SK-N-SH (cell line): Measurements from ENCODE around the gene CARD8. TPM values are rescaled to one million over a fixed set of nuclear protein-coding genes. Genes with fewer than 3 reads are reported as not detected.

ENCODE experiments used
- CTCF ChIA-PET: fragments of 300-600, 350-600 bp; formaldehyde crosslinking; extraction: SDS; loops from one replicate; lab custom pipeline; 2021; lab: Yijun Ruan, JAX
- POLR2A ChIA-PET: fragments of 350-600 bp; sonication (Branson Sonifier 250); formaldehyde crosslinking; extraction: SDS; loops from one replicate; lab custom pipeline; 2020; ENCODE audit warnings: antibody characterized with exemption, inconsistent platforms; lab: Yijun Ruan, JAX
- DNase-seq: peaks from one replicate; pipeline ENCODE4 v3.0.0; 2012
- H2AFZ ChIP-seq: fragments of 200-600 bp; sonication (generic); 2 replicates; pipeline ENCODE4 v1.8.1; 2016; ENCODE audit warnings: antibody characterized with exemption, mild to moderate bottlenecking, low read depth
- H3F3A ChIP-seq: fragments of 200-600 bp; sonication (generic); replicated peaks from 2 replicates; pipeline ENCODE3; 2016; ENCODE audit warnings: antibody characterized with exemption, mild to moderate bottlenecking; ENCODE audit not compliant: insufficient read depth
- H3K27ac ChIP-seq, 2 experiments: fragments of 200-500 bp in 1 of 2; fragments of 200-600 bp in 1 of 2; sonication (Bioruptor generic) in 1 of 2; sonication (generic), shearing (Covaris generic) in 1 of 2; 2 replicates each; pipeline versions ENCODE4 v1.5.1 to v1.6.1; 2014 to 2016; ENCODE audit warnings: low read depth in 2 of 2, inconsistent platforms in 1 of 2, low read length in 1 of 2, mild to moderate bottlenecking in 1 of 2, mixed read lengths in 1 of 2
- H3K27me3 ChIP-seq: fragments of 200-600 bp; sonication (generic), shearing (Covaris generic); 2 replicates; pipeline ENCODE4 v1.6.1; 2016; ENCODE audit warnings: mixed run types; ENCODE audit not compliant: insufficient read depth
- H3K36me3 ChIP-seq, 2 experiments: fragments of 200-500 bp in 1 of 2; fragments of 200-600 bp in 1 of 2; sonication (Bioruptor generic) in 1 of 2; sonication (generic) in 1 of 2; replicated peaks in 1 of 2; 2 replicates each; pipeline versions ENCODE3 to v1.5.1; 2014 to 2016; ENCODE audit warnings: low read length in 1 of 2, mild to moderate bottlenecking in 1 of 2; ENCODE audit not compliant: insufficient read depth in 2 of 2, control insufficient read depth in 1 of 2
- H3K4me1 ChIP-seq, 2 experiments: fragments of 200-500 bp in 1 of 2; fragments of 200-600 bp in 1 of 2; sonication (Bioruptor generic) in 1 of 2; sonication (generic), shearing (Covaris generic) in 1 of 2; 2 replicates each; pipeline versions ENCODE4 v1.5.1 to v1.6.1; 2014 to 2016; ENCODE audit warnings: low read depth in 1 of 2, low read length in 1 of 2, mixed run types in 1 of 2; ENCODE audit not compliant: insufficient read depth in 2 of 2, control insufficient read depth in 1 of 2
- H3K4me2 ChIP-seq: fragments of 200-600 bp; sonication (generic), shearing (Covaris generic); 2 replicates; pipeline ENCODE4 v1.6.1; 2017; ENCODE audit warnings: mixed run types
- H3K4me3 ChIP-seq, 2 experiments: fragments of 200-500 bp in 1 of 2; fragments of 200-600 bp in 1 of 2; sonication (Bioruptor generic) in 1 of 2; sonication (generic), shearing (Covaris generic) in 1 of 2; 2 replicates each; pipeline versions ENCODE4 v1.5.1 to v1.8.1; 2014 to 2016; ENCODE audit warnings: low read depth in 2 of 2, inconsistent platforms in 1 of 2, low read length in 1 of 2, mild to moderate bottlenecking in 1 of 2, mixed read lengths in 1 of 2, moderate library complexity in 1 of 2
- H3K79me2 ChIP-seq: fragments of 200-600 bp; sonication (generic); 2 replicates; pipeline ENCODE4 v1.8.1; 2017; ENCODE audit warnings: mild to moderate bottlenecking; ENCODE audit not compliant: insufficient read depth
- H3K9ac ChIP-seq: fragments of 200-600 bp; sonication (generic); 2 replicates; pipeline ENCODE4 v1.6.1; 2017; ENCODE audit warnings: mixed run types
- H3K9me2 ChIP-seq: fragments of 200-600 bp; sonication (generic); 2 replicates; pipeline ENCODE4 v1.6.1; 2017; ENCODE audit warnings: mixed run types
- H3K9me3 ChIP-seq: fragments of 200-600 bp; sonication (generic); 2 replicates; pipeline ENCODE4 v1.6.1; 2017; ENCODE audit warnings: mixed run types, mild to moderate bottlenecking, moderate library complexity
- H4K20me1 ChIP-seq: fragments of 200-600 bp; sonication (generic); 2 replicates; pipeline ENCODE4 v1.6.1; 2017; ENCODE audit warnings: mild to moderate bottlenecking, mixed run types; ENCODE audit not compliant: insufficient read depth
- CTCF ChIP-seq: fragments of 200-600 bp; sonication (generic); IDR thresholded peaks from 2 replicates; pipeline ENCODE4 v1.6.1; 2017; ENCODE audit warnings: antibody characterized with exemption, mild to moderate bottlenecking, moderate library complexity
- ELF1 ChIP-seq: IDR thresholded peaks from 2 replicates; pipeline ENCODE4 v1.4.0; 2012
- FOSL2 ChIP-seq: IDR thresholded peaks from 2 replicates; pipeline ENCODE4 v1.4.0; 2012; ENCODE audit warnings: low read depth, mild to moderate bottlenecking, moderate library complexity, borderline replicate concordance
- FOXM1 ChIP-seq: IDR thresholded peaks from 2 replicates; pipeline ENCODE4 v1.4.0; 2012; ENCODE audit warnings: low read depth, mild to moderate bottlenecking
- IRF3 ChIP-seq: fragments of 150-350 bp; IDR thresholded peaks from 2 replicates; pipeline ENCODE4 v1.6.1; 2016; ENCODE audit warnings: mild to moderate bottlenecking, low read depth, low read length
- MAX ChIP-seq: IDR thresholded peaks from 2 replicates; pipeline ENCODE4 v1.4.0; 2012; ENCODE audit warnings: low read depth
- RAD21 ChIP-seq: IDR thresholded peaks from 2 replicates; pipeline ENCODE4 v1.6.1; 2012; ENCODE audit warnings: mild to moderate bottlenecking, low read length
- SMC3 ChIP-seq: IDR thresholded peaks from 2 replicates; pipeline ENCODE4 v1.6.1; 2012; ENCODE audit warnings: low read depth, low read length, improper control_type of control experiment
- TEAD4 ChIP-seq: IDR thresholded peaks from 2 replicates; pipeline ENCODE4 v1.4.0; 2012; ENCODE audit warnings: mild to moderate bottlenecking, borderline replicate concordance; ENCODE audit not compliant: insufficient read depth
- WGBS: methylation state at CpG from one replicate; pipeline ENCODE4 v1.1.6; 2017; ENCODE audit warnings: low lambda C conversion rate; 5-methylcytosine and 5-hydroxymethylcytosine counted together
- polyA plus RNA-seq, 3 experiments: library from polyadenylated mRNA; depleted of rRNA; stranded (reverse); fragments of >200 nt; gene quantifications; 2 replicates each; pipeline ENCODE4 v1.2.3, GENCODE V29; 2012

The CARD8 gene
- polyA plus RNA-seq, 1 of the 3 experiments (the other 2 are of a cell fraction): 16.4 TPM

DNA sequence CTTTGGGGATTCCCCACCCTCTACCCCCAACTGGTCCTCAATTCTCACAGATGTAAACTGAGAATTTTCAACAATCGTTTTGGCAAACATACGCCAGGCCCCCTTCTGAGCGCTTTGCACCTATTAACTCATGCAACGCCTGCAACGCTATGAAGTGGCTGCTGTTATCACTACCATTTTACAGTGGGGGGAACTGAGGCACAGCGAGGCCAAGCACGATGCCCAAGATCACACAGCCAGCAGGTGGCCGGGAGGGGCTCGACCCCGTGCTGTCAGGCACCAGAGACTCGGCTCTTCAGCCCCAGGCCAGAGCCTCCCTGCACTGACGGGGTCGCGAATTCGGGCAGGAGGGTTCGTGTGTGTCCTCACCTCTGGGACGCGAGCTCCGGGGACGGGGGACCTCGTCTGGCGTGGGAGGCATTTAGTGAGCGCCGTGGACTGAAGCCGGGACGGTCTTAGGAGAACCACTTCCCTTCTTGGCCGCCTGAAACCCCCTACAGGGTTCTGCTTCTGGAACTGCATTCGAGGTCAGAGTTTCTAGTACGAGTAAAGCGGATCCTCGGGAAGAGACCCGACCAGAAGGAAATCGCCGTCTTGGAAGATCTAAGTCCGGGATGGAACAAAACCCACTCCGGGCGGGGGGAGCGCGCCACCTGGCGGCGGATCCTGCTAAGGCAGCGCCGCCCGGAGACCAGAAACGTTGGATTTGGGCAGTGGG lies 35.2 kb upstream of the CARD8 start:
- DNase-seq: peak; percentile 86
- no peaks in the 10 kb centered on the region for H4K20me1 ChIP-seq
- H3K9ac ChIP-seq: peak overlapping the region; percentile 3; the same call in 1 of the 2 replicates

More for the DNA sequence above, 35.2 kb upstream of the CARD8 start:
- H2AFZ ChIP-seq: peak overlapping the region; percentile 82
- peak overlapping the region; percentile 86 for H3K4me2 ChIP-seq
- peak overlapping the region in 1 of 2 experiments; percentile 39; a peak in 1 of 4 replicates for H3K27ac ChIP-seq
- peaks cover 4% of the 10 kb centered on the region in 2 experiments; a peak in 1 of 4 replicates for H3K4me1 ChIP-seq
- TF ChIP-seq SMC3 (peak; percentile 93), RAD21 (peak; percentile 80), FOSL2 (no peak), MAX (peak; percentile 32; the same call in 1 of the 2 replicates), TEAD4 (no peak), FOXM1 (no peak), ELF1 (no peak), IRF3 (no peak), CTCF (peak; percentile 97)
- no peaks in the 10 kb centered on the region for H3K79me2 ChIP-seq
- H3F3A ChIP-seq: peaks cover 10% of the 10 kb centered on the region
- H3K9me3 ChIP-seq: no peaks in the 10 kb centered on the region
- POLR2A ChIA-PET: no interaction called here
- H3K27me3 ChIP-seq: no peaks in the 10 kb centered on the region
- H3K36me3 ChIP-seq: peaks cover 0 to 2% of the 10 kb centered on the region in 2 experiments
- peak overlapping the region; percentile 48 to 61 for H3K4me3 ChIP-seq
- WGBS: 3% methylated on average over 33 of the region's 45 CpGs
- no peaks in the 10 kb centered on the region for H3K9me2 ChIP-seq
- CTCF ChIA-PET: interaction anchor here (0.6 to 10.8 kb wide), 20 partner anchors 12 to 330 kb away, joined by 3 to 159 read pairs (median 4); partner anchors contain the start of genes CARD8 and ZNF114
